Naive B cell (primary cell): Measurements from ENCODE around the gene PHOSPHO2. TPM values are rescaled to one million over a fixed set of nuclear protein-coding genes. Genes with fewer than 3 reads are reported as not detected.

Source experiments
- ATAC-seq, 2 donors: fragments of 150-1000 bp; cut with Tn5 transposase; 2 replicates each; pipeline ENCODE4 v1.10.0; 2021; ENCODE audit warnings: low read depth in 2 of 2, mild to moderate bottlenecking in 2 of 2, moderate library complexity in 2 of 2
- DNase-seq: peaks from one replicate; pipeline ENCODE4 v3.0.0; 2022
- H3K27ac Mint-ChIP-seq, 6 donors: one replicate each; pipeline ENCODE4 v1.8.0; 2020 to 2022; ENCODE audit warnings: mild to moderate bottlenecking in 6 of 6, mixed read lengths in 6 of 6, moderate library complexity in 5 of 6, inconsistent platforms in 2 of 6
- H3K27me3 Mint-ChIP-seq, 3 donors: one replicate each; pipeline ENCODE4 v1.8.0; 2021 to 2022; ENCODE audit warnings: mixed read lengths in 3 of 3, mild to moderate bottlenecking in 1 of 3
- H3K36me3 Mint-ChIP-seq, 2 donors: one replicate each; pipeline ENCODE4 v1.8.0; 2020 to 2022; ENCODE audit warnings: mixed read lengths in 2 of 2, inconsistent platforms in 1 of 2, mild to moderate bottlenecking in 1 of 2
- H3K4me1 Mint-ChIP-seq, 3 donors: one replicate each; pipeline ENCODE4 v1.8.0; 2020 to 2022; ENCODE audit warnings: mixed read lengths in 3 of 3, inconsistent platforms in 1 of 3, mild to moderate bottlenecking in 1 of 3, moderate library complexity in 1 of 3
- H3K4me3 Mint-ChIP-seq, 8 donors: one replicate each; pipeline ENCODE4 v1.8.0; 2020 to 2022; ENCODE audit warnings: mild to moderate bottlenecking in 8 of 8, mixed read lengths in 8 of 8, moderate library complexity in 8 of 8, inconsistent platforms in 2 of 8
- H3K9me3 Mint-ChIP-seq, 7 donors: one replicate each; pipeline ENCODE4 v1.8.0; 2020 to 2022; ENCODE audit warnings: mixed read lengths in 7 of 7, mild to moderate bottlenecking in 5 of 7, inconsistent platforms in 2 of 7, moderate library complexity in 1 of 7
- polyA plus RNA-seq, 6 donors: library from polyadenylated mRNA; unstranded; fragments of 300-500 nt; fragmentation: Illumina TruSeq; gene quantifications; one replicate each; pipeline ENCODE4 v1.2.3, GENCODE V29; 2021; ENCODE audit warnings: low read depth in 6 of 6

PHOSPHO2 gene
- polyA plus RNA-seq, 6 donors from 2014 or later, result 5.7 to 8.6 (median 7.0) TPM

GRCh38 chr2:169712791-169713227 is 18.5 kb downstream of the PHOSPHO2 start:
- H3K27ac Mint-ChIP-seq, result no peak overlapping the region
- H3K36me3 Mint-ChIP-seq, result peaks cover 0 to 9% of the 10 kb centered on the region in 2 donors
- peaks cover 0 to 1% (median 0%) of the 10 kb centered on the region in 3 donors for H3K4me1 Mint-ChIP-seq
- DNase-seq, result no peak
- H3K9me3 Mint-ChIP-seq, result peaks cover 0 to 10% (median 2%) of the 10 kb centered on the region in 7 donors
- H3K27me3 Mint-ChIP-seq, result no peaks in the 10 kb centered on the region
- no peak overlapping the region for H3K4me3 Mint-ChIP-seq
- no peak for ATAC-seq

GRCh38 chr2:169713331-169713730 is 19.1 kb downstream of the PHOSPHO2 start:
- Mint-ChIP-seq H3K36me3 (peaks cover 0 to 9% of the 10 kb centered on the region in 2 donors), H3K27me3 (no peaks in the 10 kb centered on the region), H3K4me1 (no peaks in the 10 kb centered on the region), H3K27ac (no peak overlapping the region), H3K9me3 (peaks cover 0 to 10% (median 2%) of the 10 kb centered on the region in 7 donors), H3K4me3 (no peak overlapping the region)
- ATAC-seq (no peak), DNase-seq (no peak)

GRCh38 chr2:169714699-169715098 is 20.4 kb downstream of the PHOSPHO2 start:
- no peak overlapping the region for H3K27ac Mint-ChIP-seq
- no peak overlapping the region for H3K4me3 Mint-ChIP-seq
- DNase-seq (no peak), ATAC-seq (no peak)
- H3K36me3 Mint-ChIP-seq, result peaks cover 0 to 9% of the 10 kb centered on the region in 2 donors
- H3K4me1 Mint-ChIP-seq, result no peaks in the 10 kb centered on the region
- peaks cover 0 to 10% (median 2%) of the 10 kb centered on the region in 7 donors for H3K9me3 Mint-ChIP-seq
- H3K27me3 Mint-ChIP-seq, result no peaks in the 10 kb centered on the region

GRCh38 chr2:169715379-169716237 is 21.3 kb downstream of the PHOSPHO2 start:
- H3K27me3 Mint-ChIP-seq, result no peaks in the 10 kb centered on the region
- DNase-seq (no peak), ATAC-seq (no peak)
- no peaks in the 10 kb centered on the region for H3K4me1 Mint-ChIP-seq
- H3K27ac Mint-ChIP-seq, result no peak overlapping the region
- peaks cover 0 to 9% of the 10 kb centered on the region in 2 donors for H3K36me3 Mint-ChIP-seq
- H3K9me3 Mint-ChIP-seq, result peaks cover 0 to 10% (median 2%) of the 10 kb centered on the region in 7 donors
- peak overlapping the region in 1 of 8 donors; percentile 36 for H3K4me3 Mint-ChIP-seq

- Mint-ChIP-seq H3K27me3 (no peaks in the 10 kb centered on the region), H3K27ac (no peak overlapping the region), H3K9me3 (peaks cover 0 to 9% (median 2%) of the 10 kb centered on the region in 7 donors), H3K4me1 (no peaks in the 10 kb centered on the region), H3K36me3 (peaks cover 0 to 7% of the 10 kb centered on the region in 2 donors), H3K4me3 (no peak overlapping the region)
- DNase-seq, result no peak
- no peak for ATAC-seq
Measured at GRCh38 chr2:169716238-169716886, 22.1 kb downstream of the PHOSPHO2 start.

GRCh38 chr2:169716938-169717690 is 22.8 kb downstream of the PHOSPHO2 start:
- H3K4me1 Mint-ChIP-seq, result no peaks in the 10 kb centered on the region
- no peak for ATAC-seq
- no peak overlapping the region for H3K4me3 Mint-ChIP-seq
- no peak for DNase-seq
- no peaks in the 10 kb centered on the region for H3K27me3 Mint-ChIP-seq
- H3K9me3 Mint-ChIP-seq, result peaks cover 0 to 1% (median under 1%) of the 10 kb centered on the region in 7 donors
- no peak overlapping the region for H3K27ac Mint-ChIP-seq
- H3K36me3 Mint-ChIP-seq, result no peaks in the 10 kb centered on the region

GRCh38 chr2:169717691-169718063 is 23.4 kb downstream of the PHOSPHO2 start:
- no peak for DNase-seq

GRCh38 chr2:169718930-169719504 is 24.7 kb downstream of the PHOSPHO2 start:
- H3K36me3 Mint-ChIP-seq, result no peaks in the 10 kb centered on the region
- ATAC-seq, result no peak
- H3K9me3 Mint-ChIP-seq, result no peaks in the 10 kb centered on the region
- peak overlapping the region in 1 of 6 donors; percentile 30 for H3K27ac Mint-ChIP-seq
- no peaks in the 10 kb centered on the region for H3K27me3 Mint-ChIP-seq
- no peak for DNase-seq
- no peak overlapping the region for H3K4me3 Mint-ChIP-seq
- no peaks in the 10 kb centered on the region for H3K4me1 Mint-ChIP-seq

More at GRCh38 chr2:169717691-169718063, 23.4 kb downstream of the PHOSPHO2 start:
- no peaks in the 10 kb centered on the region for H3K9me3 Mint-ChIP-seq
- H3K27me3 Mint-ChIP-seq, result no peaks in the 10 kb centered on the region
- H3K4me3 Mint-ChIP-seq, result no peak overlapping the region
- H3K36me3 Mint-ChIP-seq, result no peaks in the 10 kb centered on the region
- H3K27ac Mint-ChIP-seq, result no peak overlapping the region
- no peaks in the 10 kb centered on the region for H3K4me1 Mint-ChIP-seq
- no peak for ATAC-seq

- ATAC-seq (no peak), DNase-seq (no peak)
- H3K36me3 Mint-ChIP-seq, result no peaks in the 10 kb centered on the region
- H3K27me3 Mint-ChIP-seq, result no peaks in the 10 kb centered on the region
- H3K4me1 Mint-ChIP-seq, result no peaks in the 10 kb centered on the region
- H3K4me3 Mint-ChIP-seq, result no peak overlapping the region
- H3K27ac Mint-ChIP-seq, result no peak overlapping the region
- peaks cover 0 to under 1% (median 0%) of the 10 kb centered on the region in 7 donors for H3K9me3 Mint-ChIP-seq
Measured at GRCh38 chr2:169721016-169721415, 26.7 kb downstream of the PHOSPHO2 start.

- no peaks in the 10 kb centered on the region for H3K27me3 Mint-ChIP-seq
- H3K4me3 Mint-ChIP-seq, result no peak overlapping the region
- no peak for DNase-seq
- no peak for ATAC-seq
- H3K9me3 Mint-ChIP-seq, result peaks cover 0 to 4% (median 0%) of the 10 kb centered on the region in 7 donors
- no peak overlapping the region for H3K27ac Mint-ChIP-seq
- H3K36me3 Mint-ChIP-seq, result no peaks in the 10 kb centered on the region
- peaks cover under 1 to 6% (median 3%) of the 10 kb centered on the region in 3 donors for H3K4me1 Mint-ChIP-seq
Measured at GRCh38 chr2:169727065-169727464, 32.8 kb downstream of the PHOSPHO2 start.

- Mint-ChIP-seq H3K4me3 (no peak overlapping the region), H3K27ac (no peak overlapping the region), H3K36me3 (peaks cover 0 to 6% of the 10 kb centered on the region in 2 donors), H3K9me3 (peaks cover 0 to 4% (median 0%) of the 10 kb centered on the region in 7 donors), H3K27me3 (peaks cover 0 to 5% (median 0%) of the 10 kb centered on the region in 3 donors), H3K4me1 (peaks cover 14 to 24% (median 18%) of the 10 kb centered on the region in 3 donors)
- DNase-seq, result no peak
- no peak for ATAC-seq
Measured at GRCh38 chr2:169729274-169729605, 35.0 kb downstream of the PHOSPHO2 start.

GRCh38 chr2:169732075-169732474 is 37.8 kb downstream of the PHOSPHO2 start:
- H3K27ac Mint-ChIP-seq, result peak overlapping the region in 1 of 6 donors; percentile 86
- H3K9me3 Mint-ChIP-seq, result no peaks in the 10 kb centered on the region
- no peak for DNase-seq
- H3K36me3 Mint-ChIP-seq, result peaks cover 0 to 6% of the 10 kb centered on the region in 2 donors
- peaks cover 14 to 24% (median 21%) of the 10 kb centered on the region in 3 donors for H3K4me1 Mint-ChIP-seq
- ATAC-seq, result no peak
- H3K27me3 Mint-ChIP-seq, result peaks cover 8 to 14% (median 12%) of the 10 kb centered on the region in 3 donors
- H3K4me3 Mint-ChIP-seq, result peak overlapping the region; percentile 3 to 97 (median 48)
